NCI-H748 (cell line): Measurements from ENCODE around the gene HDHD2.

Experiments
- DNase-seq: peaks from one replicate; lab custom pipeline; 2025; ENCODE audit not compliant: unreplicated experiment; lab: John Stamatoyannopoulos, UW

Gene HDHD2

GRCh38 chr18:47067648-47068047, 82.7 kb downstream of the HDHD2 start:
- no peak for DNase-seq

- no peak for DNase-seq
These were observed 87.2 kb downstream of the HDHD2 start for GRCh38 chr18:47063096-47063495.

- DNase-seq: no peak
These were observed 87.8 kb downstream of the HDHD2 start for GRCh38 chr18:47062471-47062870.
